Fibroblast of lung (primary cell): ENCODE results near the gene POLR2E.

ENCODE experiments used
- EZH2 ChIP-seq: IDR thresholded peaks from 2 replicates; pipeline ENCODE4 v1.5.1; 2012; ENCODE audit warnings: low read length, control low read depth, mild to moderate bottlenecking; ENCODE audit errors: missing control alignments
- TF ChIP-seq, protein P1 (sequence below), 2 donors: IDR thresholded peaks in 1 of 2; conservative IDR thresholded peaks in 1 of 2; 1 replicate in 1 of 2; 2 replicates in 1 of 2; pipeline ENCODE4 v1.5.1; 2011 to 2012; ENCODE audit warnings: low read length in 2 of 2, control low read depth in 1 of 2, inconsistent platforms in 1 of 2, low read depth in 1 of 2, mild to moderate bottlenecking in 1 of 2

DNA sequence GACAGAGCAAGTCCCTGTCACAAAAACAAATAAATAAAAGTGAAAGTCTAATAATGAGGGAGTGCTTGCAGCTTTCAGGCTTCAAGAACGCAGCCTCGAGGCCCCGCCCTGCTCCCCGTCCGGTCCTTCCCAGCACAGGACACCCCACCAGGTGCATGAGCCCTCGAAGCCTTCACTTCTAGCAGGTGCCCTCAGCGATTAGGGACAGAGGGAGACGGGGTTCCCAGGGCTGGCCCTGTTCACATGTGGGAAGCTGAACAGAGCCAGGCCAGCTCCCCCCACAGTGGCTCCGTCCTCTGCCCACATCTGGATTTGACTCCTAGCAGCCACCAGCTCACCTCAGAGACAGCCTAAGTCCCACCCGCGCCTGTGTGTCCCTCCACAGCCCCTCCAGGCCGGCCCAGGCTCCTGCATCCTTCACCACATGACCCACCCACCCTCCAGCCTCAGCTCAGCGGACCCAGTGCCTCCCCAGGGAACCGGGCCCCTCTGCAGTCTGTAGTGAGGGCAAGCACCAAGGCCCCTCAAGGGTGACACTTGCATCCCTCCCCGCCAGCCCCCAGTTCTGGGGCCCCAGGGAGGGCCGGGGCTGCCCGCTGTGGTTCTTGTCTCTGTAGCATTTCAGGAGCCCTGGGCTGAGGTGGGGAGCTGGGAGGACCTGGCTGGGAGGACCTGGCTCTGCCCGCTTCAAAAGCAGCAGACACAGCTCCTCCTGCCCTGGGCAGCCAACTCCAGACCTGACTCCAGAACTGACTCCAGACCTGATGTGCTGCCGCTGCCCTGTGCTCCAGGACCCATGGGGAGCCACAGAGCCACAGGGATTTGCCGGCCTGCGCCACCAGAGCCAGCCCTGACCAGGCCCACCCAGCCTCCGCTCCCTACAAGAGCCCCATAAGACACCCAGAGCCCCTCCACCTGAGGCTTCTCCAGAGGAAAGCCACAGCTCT, 35.9 kb upstream of the POLR2E start:
- TF ChIP-seq, protein P1, sequence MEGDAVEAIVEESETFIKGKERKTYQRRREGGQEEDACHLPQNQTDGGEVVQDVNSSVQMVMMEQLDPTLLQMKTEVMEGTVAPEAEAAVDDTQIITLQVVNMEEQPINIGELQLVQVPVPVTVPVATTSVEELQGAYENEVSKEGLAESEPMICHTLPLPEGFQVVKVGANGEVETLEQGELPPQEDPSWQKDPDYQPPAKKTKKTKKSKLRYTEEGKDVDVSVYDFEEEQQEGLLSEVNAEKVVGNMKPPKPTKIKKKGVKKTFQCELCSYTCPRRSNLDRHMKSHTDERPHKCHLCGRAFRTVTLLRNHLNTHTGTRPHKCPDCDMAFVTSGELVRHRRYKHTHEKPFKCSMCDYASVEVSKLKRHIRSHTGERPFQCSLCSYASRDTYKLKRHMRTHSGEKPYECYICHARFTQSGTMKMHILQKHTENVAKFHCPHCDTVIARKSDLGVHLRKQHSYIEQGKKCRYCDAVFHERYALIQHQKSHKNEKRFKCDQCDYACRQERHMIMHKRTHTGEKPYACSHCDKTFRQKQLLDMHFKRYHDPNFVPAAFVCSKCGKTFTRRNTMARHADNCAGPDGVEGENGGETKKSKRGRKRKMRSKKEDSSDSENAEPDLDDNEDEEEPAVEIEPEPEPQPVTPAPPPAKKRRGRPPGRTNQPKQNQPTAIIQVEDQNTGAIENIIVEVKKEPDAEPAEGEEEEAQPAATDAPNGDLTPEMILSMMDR (conservative IDR thresholded peaks at IDR 0.05 in 1 of 2, IDR thresholded peaks at IDR 0.05 in 1 of 2; ENCODE audit: low read depth in 1 of 2, low read length in 2 of 2) = no peak
- TF ChIP-seq EZH2 = no peak
